ENCODE measurements around the gene AMBP.

AMBP gene

DNA sequence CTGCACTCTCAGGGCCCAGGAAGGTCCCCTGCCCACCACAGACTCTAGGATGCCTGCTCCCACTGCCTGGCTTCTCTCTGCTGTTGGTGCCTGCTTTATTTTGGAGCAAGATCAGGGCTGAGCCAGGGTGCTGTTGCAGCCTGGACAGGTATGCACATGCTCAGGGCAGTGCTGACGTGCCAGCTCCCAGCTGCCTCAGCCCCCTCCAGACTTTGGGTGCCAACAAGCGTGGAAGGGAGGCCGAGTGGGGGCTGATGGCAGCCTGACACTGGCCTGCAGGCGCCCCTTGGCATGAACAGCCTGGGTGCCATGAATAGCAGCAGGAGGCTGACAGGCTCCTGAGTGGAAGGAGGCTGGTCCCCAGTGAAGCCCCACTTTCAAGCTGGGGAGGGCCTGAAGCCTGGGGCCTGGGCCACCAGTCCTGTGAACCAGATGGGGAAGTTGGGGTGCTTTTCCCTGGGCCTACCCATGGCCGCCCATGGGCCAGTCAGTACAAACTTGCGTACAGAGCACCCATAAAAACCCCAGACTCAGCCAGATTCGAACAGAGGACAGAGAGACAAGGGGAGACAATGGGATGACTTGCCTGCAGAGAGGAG is 6.8 kb downstream of the AMBP start:
- no peak for DNase-seq
- Histone ChIP-seq H2BK120ac (ENCODE audit: low read depth, low read length) (no peak overlapping the region), H3K4ac (ENCODE audit: low read depth in 1 of 2, low read length in 2 of 2) (no peak overlapping the region), H3K4me3 (ENCODE audit: insufficient read depth in 1 of 2, low read depth in 1 of 2, low read length in 2 of 2) (no peak overlapping the region), H3K27me3 (ENCODE audit: control insufficient read depth in 1 of 2, insufficient read depth in 1 of 2, low read length in 2 of 2) (peaks cover 3 to 40% of the 10 kb centered on the region in 2 experiments), H4K91ac (ENCODE audit: low read length) (no peak overlapping the region), H3K79me1 (replicated peaks; ENCODE audit: low read length, poor library complexity, severe bottlenecking) (no peaks in the 10 kb centered on the region), H3K9me3 (ENCODE audit: control insufficient read depth, low read length) (no peaks in the 10 kb centered on the region), H3K4me1 (ENCODE audit: control insufficient read depth, insufficient read depth, low read depth, low read length) (peaks cover 6% of the 10 kb centered on the region), H3K27ac (ENCODE audit: low read length, poor library complexity, severe bottlenecking) (no peak overlapping the region), H2AK5ac (ENCODE audit: low read length, severe bottlenecking) (no peak overlapping the region), H3K36me3 (ENCODE audit: control insufficient read depth in 1 of 2, insufficient read depth in 2 of 2, low read depth in 1 of 2, low read length in 2 of 2) (no peaks in the 10 kb centered on the region), H4K8ac (ENCODE audit: low read length) (no peak overlapping the region), H3K18ac (ENCODE audit: low read depth in 1 of 2, low read length in 2 of 2) (no peak overlapping the region), H2BK12ac (ENCODE audit: low read length in 2 of 2) (no peak overlapping the region), H2AFZ (ENCODE audit: low read depth, low read length) (no peak overlapping the region), H3K23ac (ENCODE audit: low read length in 2 of 2) (no peak overlapping the region), H2BK15ac (ENCODE audit: low read depth, poor library complexity, severe bottlenecking) (no peak overlapping the region), H3K9ac (ENCODE audit: low read length) (no peak overlapping the region), H3K14ac (ENCODE audit: low read length in 2 of 2) (no peak overlapping the region), H2BK5ac (ENCODE audit: low read depth, low read length, poor library complexity, severe bottlenecking) (no peak overlapping the region), H3K4me2 (ENCODE audit: low read length, poor library complexity, severe bottlenecking) (no peak overlapping the region)
- 82% methylated on average over 7 of the region's 7 CpGs for WGBS

DNA sequence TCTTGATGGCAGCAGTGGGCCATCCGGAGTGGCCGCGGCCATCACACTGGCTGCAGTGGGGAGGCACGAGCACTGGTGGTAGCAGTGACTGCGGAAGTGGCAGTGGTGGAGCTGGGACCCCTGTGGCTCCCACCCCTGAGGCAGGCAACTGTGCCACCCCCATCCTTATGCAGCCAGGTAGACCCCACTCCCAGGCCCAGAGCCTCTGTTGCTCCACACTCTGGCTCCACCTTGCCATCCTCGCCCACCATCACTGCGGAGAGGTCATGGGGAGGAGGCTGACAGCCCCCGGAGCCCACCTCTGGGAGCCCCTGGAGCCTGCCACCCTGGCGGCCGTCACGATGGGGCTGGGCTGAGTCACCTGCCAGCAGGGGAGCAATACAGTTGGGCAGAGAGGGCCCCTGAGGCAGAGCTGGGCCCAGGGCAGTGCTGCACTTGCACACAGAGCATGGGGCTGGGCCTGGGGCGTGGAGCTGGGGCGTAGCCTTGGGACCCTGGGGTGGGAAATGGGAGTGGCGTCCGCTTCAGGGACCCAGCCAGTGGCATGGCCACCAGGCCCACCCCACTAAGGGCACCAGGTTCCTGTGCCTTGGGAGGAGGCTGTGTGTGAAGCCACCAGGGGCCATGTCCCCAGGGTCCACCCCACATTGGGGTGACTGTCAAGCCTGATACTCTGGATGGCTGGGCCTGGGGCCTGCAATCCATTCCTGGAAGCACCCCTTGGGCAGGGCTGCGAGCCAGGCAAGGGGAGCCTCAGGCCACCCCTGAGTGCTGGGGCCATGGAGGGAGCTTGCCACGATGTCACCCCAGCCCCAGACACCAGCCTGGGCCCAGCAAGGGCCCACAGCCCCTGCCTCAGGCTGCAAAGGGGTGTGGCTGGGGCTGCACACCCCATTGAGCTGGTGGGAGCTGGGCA is 7.7 kb downstream of the AMBP start:
- DNase-seq = no peak
- Histone ChIP-seq H3K9ac (ENCODE audit: low read length) (no peak overlapping the region), H3K79me1 (replicated peaks; ENCODE audit: low read length, poor library complexity, severe bottlenecking) (no peaks in the 10 kb centered on the region), H2BK5ac (ENCODE audit: low read depth, low read length, poor library complexity, severe bottlenecking) (no peak overlapping the region), H2BK120ac (ENCODE audit: low read depth, low read length) (no peak overlapping the region), H3K27ac (ENCODE audit: low read length, poor library complexity, severe bottlenecking) (no peak overlapping the region), H3K9me3 (ENCODE audit: control insufficient read depth, low read length) (no peaks in the 10 kb centered on the region), H3K18ac (ENCODE audit: low read depth in 1 of 2, low read length in 2 of 2) (no peak overlapping the region), H3K14ac (ENCODE audit: low read length in 2 of 2) (peak overlapping the region in 1 of 2 experiments; percentile 30), H3K23ac (ENCODE audit: low read length in 2 of 2) (no peak overlapping the region), H2BK15ac (ENCODE audit: low read depth, poor library complexity, severe bottlenecking) (no peak overlapping the region), H3K4me1 (ENCODE audit: control insufficient read depth, insufficient read depth, low read depth, low read length) (peaks cover 6% of the 10 kb centered on the region), H3K27me3 (ENCODE audit: control insufficient read depth in 1 of 2, insufficient read depth in 1 of 2, low read length in 2 of 2) (peaks cover 5 to 39% of the 10 kb centered on the region in 2 experiments), H2AK5ac (ENCODE audit: low read length, severe bottlenecking) (no peak overlapping the region), H3K4ac (ENCODE audit: low read depth in 1 of 2, low read length in 2 of 2) (no peak overlapping the region), H3K36me3 (ENCODE audit: control insufficient read depth in 1 of 2, insufficient read depth in 2 of 2, low read depth in 1 of 2, low read length in 2 of 2) (no peaks in the 10 kb centered on the region), H4K8ac (ENCODE audit: low read length) (no peak overlapping the region), H4K91ac (ENCODE audit: low read length) (no peak overlapping the region), H3K4me3 (ENCODE audit: insufficient read depth in 1 of 2, low read depth in 1 of 2, low read length in 2 of 2) (no peak overlapping the region), H3K4me2 (ENCODE audit: low read length, poor library complexity, severe bottlenecking) (no peak overlapping the region), H2BK12ac (ENCODE audit: low read length in 2 of 2) (no peak overlapping the region), H2AFZ (ENCODE audit: low read depth, low read length) (no peak overlapping the region)
- 86% methylated on average over 17 of the region's 17 CpGs for WGBS

DNA sequence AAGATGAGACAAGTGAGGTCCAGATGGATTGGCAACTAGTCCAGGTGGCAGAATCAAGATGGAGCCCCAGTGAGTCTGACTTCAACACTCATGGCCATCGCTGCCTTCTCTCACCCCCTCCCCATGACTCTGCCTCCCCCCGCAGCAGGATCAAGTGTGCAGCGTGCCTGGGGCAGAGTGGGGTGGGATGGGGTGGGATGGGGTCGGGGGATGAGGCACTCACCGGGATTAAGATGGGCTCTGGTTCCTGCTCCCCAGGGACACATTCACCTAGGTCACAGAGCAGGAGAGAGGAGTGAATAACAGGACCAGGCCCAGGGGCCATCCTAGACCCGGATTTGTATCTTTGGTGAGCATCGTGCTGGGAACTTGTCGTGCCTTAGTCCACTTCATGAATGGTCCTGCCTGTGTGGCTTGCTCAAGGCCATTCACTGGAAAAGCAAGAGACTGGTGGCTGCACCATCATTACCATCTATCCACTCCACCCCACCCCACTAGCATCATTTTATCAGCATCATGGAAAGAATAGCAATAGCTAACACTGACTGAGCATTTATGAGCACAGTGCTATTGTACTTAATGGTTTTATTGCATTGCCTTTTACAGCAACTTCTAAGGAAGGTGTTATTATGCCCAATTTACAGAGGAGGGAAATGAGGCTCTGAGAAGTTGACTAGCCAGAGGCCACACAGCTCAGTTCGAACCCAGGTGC is 8.5 kb downstream of the AMBP start:
- Histone ChIP-seq H3K9me3 (ENCODE audit: control insufficient read depth, low read length) (no peaks in the 10 kb centered on the region), H2BK120ac (ENCODE audit: low read depth, low read length) (no peak overlapping the region), H3K9ac (ENCODE audit: low read length) (no peak overlapping the region), H2AK5ac (ENCODE audit: low read length, severe bottlenecking) (no peak overlapping the region), H3K18ac (ENCODE audit: low read depth in 1 of 2, low read length in 2 of 2) (no peak overlapping the region), H4K91ac (ENCODE audit: low read length) (no peak overlapping the region), H3K27ac (ENCODE audit: low read length, poor library complexity, severe bottlenecking) (no peak overlapping the region), H3K23ac (ENCODE audit: low read length in 2 of 2) (no peak overlapping the region), H3K36me3 (ENCODE audit: control insufficient read depth in 1 of 2, insufficient read depth in 2 of 2, low read depth in 1 of 2, low read length in 2 of 2) (no peaks in the 10 kb centered on the region), H2BK5ac (ENCODE audit: low read depth, low read length, poor library complexity, severe bottlenecking) (no peak overlapping the region), H3K4me1 (ENCODE audit: control insufficient read depth, insufficient read depth, low read depth, low read length) (peaks cover 6% of the 10 kb centered on the region), H4K8ac (ENCODE audit: low read length) (no peak overlapping the region), H2BK15ac (ENCODE audit: low read depth, poor library complexity, severe bottlenecking) (no peak overlapping the region), H3K4ac (ENCODE audit: low read depth in 1 of 2, low read length in 2 of 2) (no peak overlapping the region), H3K27me3 (ENCODE audit: control insufficient read depth in 1 of 2, insufficient read depth in 1 of 2, low read length in 2 of 2) (peaks cover 5 to 30% of the 10 kb centered on the region in 2 experiments), H3K4me3 (ENCODE audit: insufficient read depth in 1 of 2, low read depth in 1 of 2, low read length in 2 of 2) (no peak overlapping the region), H3K14ac (ENCODE audit: low read length in 2 of 2) (peak overlapping the region in 1 of 2 experiments; percentile 30), H2BK12ac (ENCODE audit: low read length in 2 of 2) (no peak overlapping the region), H3K4me2 (ENCODE audit: low read length, poor library complexity, severe bottlenecking) (no peak overlapping the region), H2AFZ (ENCODE audit: low read depth, low read length) (no peak overlapping the region), H3K79me1 (replicated peaks; ENCODE audit: low read length, poor library complexity, severe bottlenecking) (no peaks in the 10 kb centered on the region)
- WGBS = 84% methylated on average over 8 of the region's 9 CpGs
- DNase-seq = no peak

DNA sequence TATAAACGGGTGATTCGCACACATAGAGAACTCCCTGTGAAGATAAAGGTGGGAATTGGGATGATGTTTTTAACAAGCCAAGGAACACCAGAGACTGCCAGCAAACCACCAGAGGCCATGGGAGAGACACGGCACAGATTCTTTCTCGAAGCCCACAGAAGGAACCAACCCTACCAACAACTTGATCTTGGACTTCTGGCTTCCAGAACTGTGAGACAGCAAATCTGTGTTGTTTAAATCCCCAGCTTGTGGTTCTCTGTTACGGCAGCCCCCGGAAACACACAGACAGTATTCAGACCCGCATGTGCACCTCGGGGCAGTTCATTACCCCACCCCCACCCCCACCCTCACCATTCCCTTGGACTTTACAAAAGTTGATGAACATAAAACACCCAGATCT is 12.8 kb downstream of the AMBP start:
- WGBS = 90% methylated on average over 7 of the region's 8 CpGs

More for the DNA sequence above, 12.8 kb downstream of the AMBP start:
- Histone ChIP-seq H2BK5ac (ENCODE audit: low read depth, low read length, poor library complexity, severe bottlenecking) (no peak overlapping the region), H2BK12ac (ENCODE audit: low read length in 2 of 2) (no peak overlapping the region), H2AFZ (ENCODE audit: low read depth, low read length) (no peak overlapping the region), H3K27me3 (ENCODE audit: control insufficient read depth in 1 of 2, insufficient read depth in 1 of 2, low read length in 2 of 2) (peaks cover 9 to 37% of the 10 kb centered on the region in 2 experiments), H3K4me3 (ENCODE audit: insufficient read depth in 1 of 2, low read depth in 1 of 2, low read length in 2 of 2) (no peak overlapping the region), H3K14ac (ENCODE audit: low read length in 2 of 2) (no peak overlapping the region), H3K4ac (ENCODE audit: low read depth in 1 of 2, low read length in 2 of 2) (no peak overlapping the region), H3K23ac (ENCODE audit: low read length in 2 of 2) (no peak overlapping the region), H3K79me1 (replicated peaks; ENCODE audit: low read length, poor library complexity, severe bottlenecking) (no peaks in the 10 kb centered on the region), H2BK120ac (ENCODE audit: low read depth, low read length) (no peak overlapping the region), H4K91ac (ENCODE audit: low read length) (no peak overlapping the region), H3K36me3 (ENCODE audit: control insufficient read depth in 1 of 2, insufficient read depth in 2 of 2, low read depth in 1 of 2, low read length in 2 of 2) (no peaks in the 10 kb centered on the region), H4K8ac (ENCODE audit: low read length) (no peak overlapping the region), H3K18ac (ENCODE audit: low read depth in 1 of 2, low read length in 2 of 2) (no peak overlapping the region), H2BK15ac (ENCODE audit: low read depth, poor library complexity, severe bottlenecking) (no peak overlapping the region), H3K9ac (ENCODE audit: low read length) (no peak overlapping the region), H3K27ac (ENCODE audit: low read length, poor library complexity, severe bottlenecking) (no peak overlapping the region), H3K9me3 (ENCODE audit: control insufficient read depth, low read length) (peaks cover 3% of the 10 kb centered on the region), H3K4me2 (ENCODE audit: low read length, poor library complexity, severe bottlenecking) (no peak overlapping the region), H3K4me1 (ENCODE audit: control insufficient read depth, insufficient read depth, low read depth, low read length) (peaks cover 1% of the 10 kb centered on the region), H2AK5ac (ENCODE audit: low read length, severe bottlenecking) (no peak overlapping the region)
- no peak for DNase-seq
